Measurements from ENCODE around the gene ACSS1.

DNA sequence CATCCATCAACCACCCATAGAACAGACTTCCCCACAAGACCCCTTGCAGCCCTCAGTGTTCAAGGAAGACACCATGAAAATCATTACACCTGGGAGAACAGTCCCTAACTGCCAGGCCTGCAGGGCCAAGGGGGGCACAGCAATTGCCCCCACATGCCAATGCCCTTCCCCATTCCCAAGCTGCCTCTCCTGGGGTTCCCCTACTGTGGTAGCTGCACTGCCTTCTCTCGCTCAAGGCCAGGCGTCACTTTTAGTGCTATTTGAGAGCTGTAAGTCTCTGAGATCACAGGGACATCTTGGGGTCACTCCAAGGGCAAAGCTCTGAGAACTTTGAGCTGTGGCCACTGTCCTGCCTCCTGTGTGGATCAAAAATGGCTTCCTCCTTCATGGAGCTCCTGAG lies 6.0 kb upstream of the ACSS1 start:
- no peak for TF ChIP-seq POLR2AphosphoS5 (IDR thresholded peaks at IDR 0.05)
- TF ChIP-seq POLR2A (IDR thresholded peaks at IDR 0.05), result no peak
